ENCODE data around the gene ZNF512B.
A peak's percentile ranks its signal among the peaks of the same experiment; 100 is the strongest.

DNA sequence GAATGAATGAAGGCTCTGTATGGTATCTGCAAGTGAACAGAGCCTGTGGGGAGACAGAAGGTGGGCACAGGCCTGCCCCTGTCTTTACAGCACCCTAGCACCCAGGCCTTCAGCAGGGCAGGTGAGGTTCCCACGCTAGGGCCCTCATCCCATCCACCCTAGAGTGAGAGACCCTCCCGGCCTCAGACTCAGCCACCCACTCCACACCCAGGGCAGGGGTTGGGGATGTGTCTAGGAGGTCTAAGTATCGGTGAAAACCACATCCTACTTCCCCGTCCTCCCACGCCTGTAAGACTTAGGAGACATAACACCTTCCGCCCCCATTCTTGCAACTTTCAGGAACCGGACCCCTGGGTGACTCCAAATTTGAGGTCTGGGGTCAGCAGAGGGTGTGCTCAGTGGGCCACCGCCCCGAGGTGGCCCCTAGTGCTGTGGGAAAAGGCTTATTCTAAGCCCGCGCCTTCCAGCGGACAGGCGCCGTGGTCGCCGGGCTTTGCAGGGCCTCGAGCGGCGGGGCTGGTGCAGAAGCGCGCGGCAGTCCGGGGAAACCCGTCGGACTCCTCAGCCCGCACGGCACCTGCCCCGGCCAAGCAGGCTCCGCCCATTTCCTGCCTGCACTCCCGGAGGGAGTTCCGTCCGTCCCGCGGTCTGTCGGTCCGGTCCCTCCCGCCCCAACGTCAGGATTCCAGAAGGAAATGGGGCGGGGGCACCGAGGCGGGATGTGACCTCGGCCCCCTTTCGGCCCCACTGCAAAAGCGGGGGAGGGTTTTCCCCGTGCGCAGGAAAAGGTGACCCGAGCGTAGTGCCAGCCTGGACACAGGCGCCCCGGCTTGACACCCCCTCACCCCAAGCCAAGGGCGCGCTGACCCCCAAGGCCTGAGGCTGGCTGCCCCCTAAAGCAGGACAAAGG, 8.8 kb upstream of the ZNF512B start:
- peak in 1 of 2 donors; percentile 55 for TF ChIP-seq POLR2A (IDR thresholded peaks at IDR 0.05)
- TF ChIP-seq, protein P1, sequence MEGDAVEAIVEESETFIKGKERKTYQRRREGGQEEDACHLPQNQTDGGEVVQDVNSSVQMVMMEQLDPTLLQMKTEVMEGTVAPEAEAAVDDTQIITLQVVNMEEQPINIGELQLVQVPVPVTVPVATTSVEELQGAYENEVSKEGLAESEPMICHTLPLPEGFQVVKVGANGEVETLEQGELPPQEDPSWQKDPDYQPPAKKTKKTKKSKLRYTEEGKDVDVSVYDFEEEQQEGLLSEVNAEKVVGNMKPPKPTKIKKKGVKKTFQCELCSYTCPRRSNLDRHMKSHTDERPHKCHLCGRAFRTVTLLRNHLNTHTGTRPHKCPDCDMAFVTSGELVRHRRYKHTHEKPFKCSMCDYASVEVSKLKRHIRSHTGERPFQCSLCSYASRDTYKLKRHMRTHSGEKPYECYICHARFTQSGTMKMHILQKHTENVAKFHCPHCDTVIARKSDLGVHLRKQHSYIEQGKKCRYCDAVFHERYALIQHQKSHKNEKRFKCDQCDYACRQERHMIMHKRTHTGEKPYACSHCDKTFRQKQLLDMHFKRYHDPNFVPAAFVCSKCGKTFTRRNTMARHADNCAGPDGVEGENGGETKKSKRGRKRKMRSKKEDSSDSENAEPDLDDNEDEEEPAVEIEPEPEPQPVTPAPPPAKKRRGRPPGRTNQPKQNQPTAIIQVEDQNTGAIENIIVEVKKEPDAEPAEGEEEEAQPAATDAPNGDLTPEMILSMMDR (IDR thresholded peaks at IDR 0.05): no peak
